KMS-11 (cell line): ENCODE measurements around the gene SHISA3.

Source experiments
- H2AFZ ChIP-seq: fragments of 200-600 bp; sonication (generic); 2 replicates; pipeline ENCODE4 v1.6.1; 2016; ENCODE audit warnings: antibody characterized with exemption, mixed run types, low read depth
- H3K27ac ChIP-seq: fragments of 200-600 bp; sonication (generic); 2 replicates; pipeline ENCODE4 v1.6.1; 2016; ENCODE audit warnings: mild to moderate bottlenecking, mixed run types
- H3K27me3 ChIP-seq: fragments of 200-600 bp; sonication (generic); 2 replicates; pipeline ENCODE4 v1.6.1; 2017; ENCODE audit warnings: mild to moderate bottlenecking, low read depth, mixed run types, moderate library complexity; ENCODE audit not compliant: insufficient read depth
- H3K36me3 ChIP-seq: fragments of 200-600 bp; sonication (generic); 2 replicates; pipeline ENCODE4 v1.6.1; 2017; ENCODE audit warnings: mild to moderate bottlenecking, mixed run types; ENCODE audit not compliant: insufficient read depth
- H3K4me1 ChIP-seq: fragments of 200-600 bp; sonication (generic); 2 replicates; pipeline ENCODE4 v1.6.1; 2016; ENCODE audit warnings: mild to moderate bottlenecking, low read depth, mixed run types; ENCODE audit not compliant: poor library complexity, severe bottlenecking
- H3K4me2 ChIP-seq: fragments of 200-600 bp; sonication (generic); 2 replicates; pipeline ENCODE4 v1.7.0; 2016; ENCODE audit warnings: mild to moderate bottlenecking, mixed run types
- H3K4me3 ChIP-seq: fragments of 200-600 bp; sonication (generic); IDR thresholded peaks from 2 replicates; pipeline ENCODE4 v1.6.1; 2017; ENCODE audit warnings: low read depth, low read length, mixed read lengths; ENCODE audit not compliant: insufficient read depth
- H3K79me2 ChIP-seq: fragments of 200-600 bp; sonication (generic); 2 replicates; pipeline ENCODE4 v1.6.1; 2016; ENCODE audit warnings: low read depth, mixed run types; ENCODE audit not compliant: insufficient read depth
- H3K9ac ChIP-seq: fragments of 200-600 bp; sonication (generic); 2 replicates; pipeline ENCODE4 v1.6.1; 2016; ENCODE audit warnings: mild to moderate bottlenecking, mixed run types
- H4K20me1 ChIP-seq: fragments of 200-600 bp; sonication (generic); 2 replicates; pipeline ENCODE4 v1.6.1; 2016; ENCODE audit warnings: mild to moderate bottlenecking, mixed run types; ENCODE audit not compliant: insufficient read depth
- TF ChIP-seq, protein P1 (sequence below): fragments of 200-600 bp; sonication (generic); conservative IDR thresholded peaks from 2 replicates; pipeline ENCODE4 v1.6.1; 2017; ENCODE audit warnings: low read depth, mild to moderate bottlenecking, antibody characterized with exemption, low read length, moderate library complexity, mixed read lengths

Gene SHISA3

DNA sequence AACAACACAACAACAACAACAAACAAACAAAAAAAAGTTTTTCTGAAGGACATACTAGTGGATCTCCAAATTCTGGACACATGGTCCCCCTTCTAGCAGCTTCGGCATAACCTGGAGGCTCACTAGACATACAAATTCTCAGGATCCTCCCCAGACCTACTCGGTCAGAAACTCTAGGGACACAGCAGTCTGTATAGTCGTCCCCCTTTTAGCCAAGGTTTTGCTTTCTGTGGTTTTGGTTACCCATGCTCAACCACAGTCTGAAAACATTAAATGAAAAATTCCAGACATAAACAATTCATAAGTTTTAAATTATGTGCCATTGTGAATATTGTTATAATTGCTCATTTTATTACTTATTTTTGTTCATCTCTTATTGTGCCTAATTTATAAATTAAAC lies 45.2 kb upstream of the SHISA3 start:
- no peaks in the 10 kb centered on the region for H3K79me2 ChIP-seq
- no peaks in the 10 kb centered on the region for H3K36me3 ChIP-seq
- H3K4me3 ChIP-seq = no peak overlapping the region
- TF ChIP-seq, protein P1, sequence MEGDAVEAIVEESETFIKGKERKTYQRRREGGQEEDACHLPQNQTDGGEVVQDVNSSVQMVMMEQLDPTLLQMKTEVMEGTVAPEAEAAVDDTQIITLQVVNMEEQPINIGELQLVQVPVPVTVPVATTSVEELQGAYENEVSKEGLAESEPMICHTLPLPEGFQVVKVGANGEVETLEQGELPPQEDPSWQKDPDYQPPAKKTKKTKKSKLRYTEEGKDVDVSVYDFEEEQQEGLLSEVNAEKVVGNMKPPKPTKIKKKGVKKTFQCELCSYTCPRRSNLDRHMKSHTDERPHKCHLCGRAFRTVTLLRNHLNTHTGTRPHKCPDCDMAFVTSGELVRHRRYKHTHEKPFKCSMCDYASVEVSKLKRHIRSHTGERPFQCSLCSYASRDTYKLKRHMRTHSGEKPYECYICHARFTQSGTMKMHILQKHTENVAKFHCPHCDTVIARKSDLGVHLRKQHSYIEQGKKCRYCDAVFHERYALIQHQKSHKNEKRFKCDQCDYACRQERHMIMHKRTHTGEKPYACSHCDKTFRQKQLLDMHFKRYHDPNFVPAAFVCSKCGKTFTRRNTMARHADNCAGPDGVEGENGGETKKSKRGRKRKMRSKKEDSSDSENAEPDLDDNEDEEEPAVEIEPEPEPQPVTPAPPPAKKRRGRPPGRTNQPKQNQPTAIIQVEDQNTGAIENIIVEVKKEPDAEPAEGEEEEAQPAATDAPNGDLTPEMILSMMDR = no peak
- H3K27ac ChIP-seq = no peak overlapping the region
- H3K4me2 ChIP-seq = no peak overlapping the region
- H4K20me1 ChIP-seq = no peaks in the 10 kb centered on the region
- no peak overlapping the region for H3K9ac ChIP-seq
- no peak overlapping the region for H2AFZ ChIP-seq
- no peaks in the 10 kb centered on the region for H3K4me1 ChIP-seq
- H3K27me3 ChIP-seq = no peaks in the 10 kb centered on the region

DNA sequence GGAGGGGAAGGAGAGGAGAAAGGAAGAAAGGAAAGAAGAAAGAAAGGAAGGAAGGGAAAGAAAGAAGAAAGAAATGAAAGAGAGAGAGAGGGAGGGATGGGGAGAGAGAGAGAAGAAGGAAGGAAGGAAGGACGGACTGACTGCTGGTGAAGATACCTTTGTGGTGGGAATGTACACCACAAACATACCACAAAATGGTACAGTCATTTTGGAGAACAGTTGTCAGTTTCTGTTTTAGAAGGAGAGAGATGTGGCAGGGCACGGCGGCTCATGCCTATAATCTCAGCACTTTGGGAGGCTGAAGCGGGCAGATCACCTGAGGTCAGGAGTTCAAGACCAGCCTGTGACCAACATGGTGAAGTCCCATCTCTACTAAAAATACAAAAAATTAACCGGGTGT lies 40.0 kb upstream of the SHISA3 start:
- Histone ChIP-seq H4K20me1 (no peaks in the 10 kb centered on the region), H3K9ac (no peak overlapping the region), H3K4me3 (no peak overlapping the region), H3K27me3 (no peaks in the 10 kb centered on the region), H3K79me2 (no peaks in the 10 kb centered on the region), H3K27ac (no peak overlapping the region), H3K4me1 (no peaks in the 10 kb centered on the region), H3K4me2 (no peak overlapping the region), H3K36me3 (no peaks in the 10 kb centered on the region), H2AFZ (no peak overlapping the region)
- TF ChIP-seq, protein P1 = no peak

DNA sequence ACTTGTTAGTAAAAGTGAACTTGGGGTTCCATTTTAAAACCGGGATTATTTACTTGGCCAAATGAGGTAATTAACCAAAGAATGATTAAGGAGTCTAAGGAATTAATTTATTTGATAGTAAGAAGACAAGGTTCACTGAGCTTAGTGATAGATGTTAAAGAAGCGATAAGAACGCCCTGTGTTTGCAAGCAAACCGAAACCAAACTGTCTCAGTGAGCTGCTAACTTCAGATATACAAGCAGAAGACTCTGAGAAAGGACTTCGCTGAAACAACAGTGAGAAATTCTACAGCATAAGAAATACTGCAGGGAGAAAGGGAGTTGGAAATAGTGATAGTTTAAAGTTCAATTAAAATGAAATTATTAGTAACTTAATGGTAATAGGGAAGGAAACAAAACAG lies 37.6 kb upstream of the SHISA3 start:
- Histone ChIP-seq H3K36me3 (no peaks in the 10 kb centered on the region), H3K4me2 (no peak overlapping the region), H4K20me1 (no peaks in the 10 kb centered on the region), H2AFZ (no peak overlapping the region), H3K4me3 (no peak overlapping the region), H3K27me3 (no peaks in the 10 kb centered on the region), H3K4me1 (no peaks in the 10 kb centered on the region), H3K79me2 (no peaks in the 10 kb centered on the region), H3K27ac (no peak overlapping the region), H3K9ac (no peak overlapping the region)
- TF ChIP-seq, protein P1 = no peak

DNA sequence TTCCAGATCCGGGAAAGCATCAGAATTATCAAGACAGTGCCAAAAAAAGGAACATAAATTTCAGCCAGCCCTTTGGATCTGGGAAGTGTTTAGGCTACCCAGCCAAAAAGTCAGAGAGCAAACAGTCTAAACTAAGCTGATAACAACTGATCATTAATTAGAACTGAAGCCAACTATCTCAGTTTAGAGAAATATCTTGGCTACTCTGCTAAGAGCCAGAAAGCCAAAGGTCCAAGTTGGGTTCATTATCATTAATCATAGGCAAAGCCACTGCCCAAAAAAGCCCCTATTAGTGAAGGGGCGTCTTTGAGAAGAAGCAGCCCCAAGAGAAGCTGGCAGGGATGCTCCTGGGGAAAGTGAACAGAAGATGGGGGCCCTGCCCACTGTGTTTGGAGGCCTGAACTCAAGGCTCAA lies 37.0 kb upstream of the SHISA3 start:
- Histone ChIP-seq H3K9ac (no peak overlapping the region), H4K20me1 (no peaks in the 10 kb centered on the region), H2AFZ (no peak overlapping the region), H3K4me3 (no peak overlapping the region), H3K27me3 (no peaks in the 10 kb centered on the region), H3K79me2 (no peaks in the 10 kb centered on the region), H3K4me2 (no peak overlapping the region), H3K36me3 (no peaks in the 10 kb centered on the region), H3K27ac (no peak overlapping the region), H3K4me1 (no peaks in the 10 kb centered on the region)
- TF ChIP-seq, protein P1 = no peak
